GM19240 (cell line): Measurements from ENCODE around the gene FBP2.
"Not testable (repeated sequence)": the region's sequence is repeated elsewhere in the genome, so short reads cannot be mapped to it uniquely, and the experiment has no call there.

ENCODE experiments used
- DNase-seq: peaks from one replicate; pipeline ENCODE4 v3.0.0; 2011; ENCODE audit warnings: low spot score; ENCODE audit not compliant: insufficient read length

FBP2 gene

DNA sequence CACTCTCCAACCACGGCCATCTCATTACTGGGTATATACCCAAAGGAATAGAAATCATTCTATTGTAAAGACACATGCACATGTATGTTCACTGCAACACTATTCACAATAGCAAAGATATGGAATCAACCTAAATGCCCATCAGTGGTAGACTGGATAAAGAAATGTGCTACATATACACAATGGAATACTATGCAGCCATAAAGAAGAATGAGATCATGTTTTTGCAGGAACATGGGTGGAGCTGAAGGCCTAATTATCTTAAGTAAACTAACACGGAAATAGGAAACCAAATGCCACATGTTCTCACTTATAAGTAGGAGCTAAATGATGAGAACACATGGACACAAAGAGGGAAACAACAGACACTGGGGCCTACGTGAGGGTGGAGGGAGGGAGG is 29.3 kb downstream of the FBP2 start:
- DNase-seq: not testable (repeated sequence)

- no peak for DNase-seq
Observed at GRCh38 chr9:94563548-94563947, 30.1 kb downstream of the FBP2 start.

GRCh38 chr9:94560237-94560636 is 33.4 kb downstream of the FBP2 start:
- no peak for DNase-seq

DNA sequence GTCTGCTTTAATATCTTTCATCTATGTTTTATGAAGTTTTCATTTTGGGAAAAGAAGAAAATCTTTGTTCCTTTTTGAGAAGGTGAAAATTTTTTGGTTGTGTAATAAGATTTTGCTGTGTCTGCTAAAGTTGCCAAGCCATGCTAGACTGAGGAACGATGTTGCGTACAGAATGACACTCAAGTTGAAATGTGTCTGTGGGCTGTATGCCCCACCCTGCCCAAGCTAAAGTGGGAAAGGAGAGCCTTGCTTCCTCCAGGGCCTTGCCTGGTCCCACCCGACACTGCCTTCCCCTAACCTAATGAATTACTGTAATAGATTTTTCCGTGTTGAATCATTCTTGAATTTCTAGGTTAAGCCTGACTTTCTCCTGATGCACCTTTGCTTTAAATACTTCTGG is 36.2 kb downstream of the FBP2 start:
- no peak for DNase-seq

GRCh38 chr9:94554439-94555331 is 38.9 kb downstream of the FBP2 start, which contains the start of gene PCAT7:
Gene PCAT7 (plus strand): TSS chr9:94555083.
- no peak for DNase-seq

DNA sequence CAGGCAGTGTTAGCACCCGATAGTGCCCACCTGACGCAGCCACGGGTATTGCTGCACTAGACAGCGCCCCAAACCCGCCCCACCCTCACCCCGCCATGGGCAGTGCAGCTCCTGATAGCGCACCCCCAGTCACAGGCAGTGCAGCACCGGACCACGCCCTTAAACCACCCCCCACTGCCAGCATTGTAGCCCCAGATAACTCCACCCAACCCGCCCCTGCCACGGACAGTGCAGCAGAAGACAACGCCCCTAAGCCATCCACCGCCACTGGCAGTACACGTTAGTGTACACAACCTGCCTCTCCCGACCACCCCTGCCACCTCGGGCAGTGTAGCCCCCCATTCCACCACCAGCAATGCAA is 39.6 kb downstream of the FBP2 start:
- no peak for DNase-seq

DNA sequence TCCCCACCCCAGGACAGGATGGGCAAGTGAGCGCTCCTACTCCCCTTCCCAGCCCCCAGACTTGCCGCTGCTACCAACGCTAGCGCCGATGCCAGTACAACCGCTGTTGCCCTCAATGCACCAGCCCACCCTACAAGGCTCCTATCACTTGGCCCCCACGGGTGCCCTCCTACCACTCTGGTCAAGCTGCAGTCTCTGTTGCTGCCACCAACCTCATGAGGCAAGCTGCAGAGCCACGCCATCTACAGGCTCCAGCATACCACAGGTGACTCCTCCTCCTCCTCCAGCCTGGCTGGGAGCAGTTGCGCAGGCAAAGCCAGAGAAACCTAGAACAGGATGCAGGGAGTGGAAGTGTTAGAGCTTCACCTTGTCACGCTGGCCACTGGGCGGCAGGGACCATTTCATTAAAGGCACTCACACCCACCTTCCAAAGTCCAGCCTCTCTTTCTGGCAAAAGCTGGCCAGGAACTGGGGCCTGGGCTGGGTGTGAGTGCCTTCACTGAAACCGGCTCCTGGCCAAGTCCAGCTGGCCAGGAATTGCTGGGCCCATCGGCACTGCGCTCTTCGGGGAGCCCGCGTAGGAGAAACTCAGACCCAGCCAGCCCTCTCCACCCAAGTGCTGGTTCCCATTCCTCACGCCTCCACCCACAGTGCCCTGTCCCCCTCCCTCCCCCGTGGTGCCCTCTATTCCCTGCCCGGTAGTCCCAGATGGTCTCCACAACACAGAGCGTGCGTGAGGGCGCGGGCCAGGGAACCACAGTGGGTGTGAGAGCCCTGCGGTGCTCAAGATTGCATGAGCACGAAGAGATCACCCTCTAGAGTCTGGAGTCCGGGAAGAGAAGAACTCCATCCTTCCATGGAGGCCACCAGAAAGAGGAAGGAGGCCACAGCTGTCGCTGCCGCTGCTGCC is 40.3 kb downstream of the FBP2 start:
- DNase-seq: no peak

GRCh38 chr9:94545940-94546339 is 47.7 kb downstream of the FBP2 start:
- no peak for DNase-seq

DNA sequence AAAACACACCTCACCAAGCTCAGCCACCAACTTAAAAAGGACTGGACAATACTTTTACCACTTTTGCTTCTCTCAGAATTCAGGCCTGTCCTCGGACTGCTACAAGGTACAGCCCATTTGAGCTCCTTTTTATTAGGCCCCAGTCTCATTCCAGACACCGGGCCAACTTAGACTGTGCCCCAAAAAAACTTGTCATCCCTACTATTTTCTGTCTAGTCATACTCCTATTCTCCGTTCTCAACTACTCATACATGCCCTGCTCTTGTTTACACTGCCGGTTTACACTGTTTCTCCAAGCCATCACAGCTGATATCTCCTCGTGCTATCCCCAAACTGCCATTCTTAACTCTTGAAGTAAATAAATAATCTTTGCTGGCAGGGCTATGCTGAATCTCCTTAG is 49.3 kb downstream of the FBP2 start:
- DNase-seq: not testable (repeated sequence)

DNA sequence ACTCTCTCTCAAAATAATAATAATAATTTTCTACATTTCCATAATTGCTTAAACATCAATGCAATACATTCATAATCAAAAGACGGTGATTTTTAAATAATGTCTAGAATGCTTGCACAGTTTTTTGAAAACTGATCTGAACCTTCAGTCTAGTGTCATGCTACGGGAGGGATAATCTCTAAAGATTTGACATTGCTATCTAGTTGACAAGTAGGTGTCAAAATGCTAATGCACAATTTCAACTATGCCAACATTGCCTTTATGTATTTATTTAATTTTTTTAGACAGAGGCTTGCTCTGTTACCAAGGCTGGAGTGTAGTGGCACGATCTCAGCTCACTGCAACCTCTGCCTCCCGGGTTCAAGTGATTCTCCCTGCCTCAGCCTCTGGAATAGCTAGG is 54.7 kb downstream of the FBP2 start:
- no peak for DNase-seq

DNA sequence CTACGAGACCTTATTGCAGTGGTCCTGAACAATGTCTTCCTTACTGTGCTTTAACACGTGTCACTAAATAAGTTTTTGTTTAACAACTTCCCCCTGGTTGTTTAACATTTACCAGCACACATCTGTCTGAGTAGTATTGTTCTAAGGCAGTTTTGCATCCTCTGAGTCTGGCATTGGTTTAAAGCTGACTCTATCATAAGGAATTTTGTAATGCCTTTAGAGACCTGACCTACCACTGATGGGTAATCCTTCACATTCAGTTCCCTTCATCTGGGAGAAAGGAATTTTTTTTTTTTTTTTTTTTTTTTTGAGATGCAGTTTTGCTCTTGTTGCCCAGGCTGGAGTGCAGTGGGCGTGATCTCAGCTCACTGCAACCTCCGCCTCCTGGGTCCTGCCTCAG is 58.7 kb downstream of the FBP2 start:
- no peak for DNase-seq

DNA sequence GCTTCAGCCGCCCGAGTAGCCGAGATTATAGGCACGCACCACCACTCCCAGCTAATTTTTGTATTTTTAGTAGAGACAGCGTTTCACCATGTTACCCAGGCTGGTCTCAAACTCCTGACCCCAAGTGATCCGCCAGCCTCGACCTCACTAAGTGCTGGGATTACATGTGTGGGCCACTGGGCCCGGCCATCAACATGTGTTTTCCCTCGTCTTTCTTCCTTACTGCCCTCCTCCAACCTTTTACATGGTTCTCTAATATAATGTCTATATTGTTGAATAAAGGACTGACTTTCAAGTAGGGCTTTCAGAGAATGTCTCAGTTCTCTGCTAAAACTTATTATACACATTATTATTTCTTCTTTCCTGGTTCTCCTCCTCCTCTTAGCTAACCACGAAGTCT is 60.0 kb downstream of the FBP2 start:
- no peak for DNase-seq

GRCh38 chr9:94533155-94533554 is 60.5 kb downstream of the FBP2 start:
- DNase-seq: no peak

DNA sequence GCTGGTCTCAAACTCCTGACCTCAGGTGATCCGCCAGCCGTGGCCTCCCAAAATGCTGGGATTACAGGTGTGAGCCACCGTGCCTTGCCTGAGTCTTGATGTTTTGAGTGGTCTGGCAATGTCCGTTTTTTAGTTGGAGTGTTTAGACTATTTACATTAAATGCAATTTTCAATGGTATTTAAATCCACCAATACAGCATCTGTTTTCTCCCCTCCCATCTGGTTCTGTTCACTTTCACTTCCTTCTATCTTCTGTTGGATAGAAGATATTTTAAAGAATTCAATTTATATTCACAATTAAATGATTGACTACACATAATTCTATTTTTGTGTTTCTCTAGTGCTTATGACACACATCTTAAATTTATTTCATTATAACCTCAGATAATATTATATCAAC is 64.7 kb downstream of the FBP2 start:
- DNase-seq: no peak

DNA sequence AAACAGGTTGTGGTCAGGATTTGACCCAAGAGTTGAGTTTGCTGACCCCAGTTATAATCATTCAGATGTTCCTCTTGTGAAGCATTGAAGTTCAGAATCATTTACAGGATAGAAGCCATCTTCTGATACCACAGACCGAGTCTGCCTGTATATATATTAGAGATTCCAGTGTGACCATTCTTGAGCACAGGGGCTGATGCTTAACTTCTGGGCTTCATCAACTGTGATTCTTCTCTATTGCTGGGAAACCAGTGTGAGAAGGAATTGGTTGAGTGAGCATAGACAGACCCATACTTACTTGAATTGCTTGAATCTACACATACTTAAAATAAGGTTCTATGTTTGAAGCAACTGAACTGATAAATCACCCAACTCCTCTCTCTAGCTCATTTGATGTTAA is 66.7 kb downstream of the FBP2 start:
- DNase-seq: no peak

DNA sequence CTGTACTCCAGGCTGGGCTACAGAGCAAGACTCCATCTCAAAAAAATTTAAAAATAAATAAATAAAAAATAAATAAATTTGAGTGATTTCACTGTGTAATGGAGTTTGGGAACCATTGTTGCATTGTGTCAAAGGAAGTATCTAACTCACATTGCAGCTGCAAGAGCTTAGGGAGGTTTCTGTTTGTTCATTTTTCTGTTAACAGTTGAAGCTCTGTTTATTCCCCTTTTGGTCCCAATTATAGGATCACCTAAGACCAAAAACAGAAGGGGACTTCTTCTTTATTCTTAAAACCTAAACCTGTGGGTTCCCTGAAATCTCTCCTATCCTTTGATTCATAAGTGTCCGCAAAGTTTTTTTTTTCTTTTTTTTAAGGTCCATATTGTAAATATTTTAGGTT is 67.4 kb downstream of the FBP2 start:
- no peak for DNase-seq

DNA sequence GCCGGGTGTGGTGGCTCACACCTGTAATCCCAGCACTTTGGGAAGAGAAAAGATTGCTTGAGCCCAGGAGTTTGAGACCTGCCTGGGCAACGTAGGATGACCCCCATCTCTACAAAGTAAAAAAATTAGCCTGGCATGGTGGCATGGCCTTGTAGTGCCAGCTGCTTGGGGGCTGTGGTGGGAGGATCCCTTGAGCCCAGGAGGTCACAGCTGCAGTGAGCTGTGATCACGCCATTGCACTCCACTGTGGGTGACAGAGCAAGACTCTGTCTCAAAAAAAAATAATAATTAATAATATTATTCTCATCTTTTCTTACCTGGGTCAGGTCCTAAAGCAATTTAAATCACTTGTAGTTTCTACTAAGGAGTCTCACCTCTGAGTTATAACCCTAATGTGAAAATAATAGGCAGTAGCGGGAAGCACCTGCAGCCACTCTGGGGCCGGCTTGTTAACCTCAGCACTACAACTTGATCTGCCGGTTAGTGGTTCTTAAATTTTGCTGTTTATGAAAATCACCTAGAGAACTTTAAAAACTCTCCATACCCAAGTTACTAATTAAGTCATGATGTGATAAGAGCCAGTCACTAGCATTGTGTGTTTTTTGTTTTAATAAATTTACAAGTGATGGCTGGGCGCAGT is 68.1 kb downstream of the FBP2 start:
- no peak for DNase-seq

DNA sequence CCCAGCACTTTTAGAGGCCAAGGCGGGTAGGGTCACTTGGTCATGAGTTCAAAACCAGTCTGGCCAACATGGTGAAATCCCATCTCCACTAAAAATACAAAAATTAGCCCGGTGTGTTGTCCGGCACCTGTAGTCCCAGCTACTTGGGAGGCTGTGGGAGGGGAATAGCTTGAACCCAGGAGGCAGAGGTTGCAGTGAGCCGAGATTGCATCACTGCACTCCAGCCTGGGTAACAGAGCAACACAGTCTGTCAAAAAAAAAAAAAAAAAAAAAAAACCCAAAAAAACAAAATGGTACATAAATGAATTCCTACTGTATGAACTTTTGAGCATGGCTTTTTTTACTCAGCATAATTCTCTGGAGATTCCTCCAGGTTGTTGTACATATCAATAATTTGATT is 76.4 kb downstream of the FBP2 start:
- DNase-seq: no peak

GRCh38 chr9:94514722-94515121 is 78.9 kb downstream of the FBP2 start:
- no peak for DNase-seq

- no peak for DNase-seq
Observed at GRCh38 chr9:94511955-94512265, 81.7 kb downstream of the FBP2 start.

GRCh38 chr9:94511134-94511954 is 82.3 kb downstream of the FBP2 start:
- no peak for DNase-seq
